Epithelial cell of esophagus (primary cell): Measurements from ENCODE around the gene TMEM270.

Source experiments
- DNase-seq: peaks from one replicate; pipeline ENCODE4 v3.0.0; 2010; ENCODE audit warnings: low read depth
- H3K4me3 ChIP-seq: 2 replicates; pipeline ENCODE4 v1.5.1; 2011; ENCODE audit warnings: mild to moderate bottlenecking, low read length, control low read depth
- TF ChIP-seq, protein P1 (sequence below): IDR thresholded peaks from 2 replicates; pipeline ENCODE4 v1.5.1; 2011; ENCODE audit warnings: low read depth, mild to moderate bottlenecking, low read length, control low read depth, inconsistent platforms; ENCODE audit not compliant: insufficient read depth; ENCODE audit errors: missing control alignments

TMEM270 gene

DNA sequence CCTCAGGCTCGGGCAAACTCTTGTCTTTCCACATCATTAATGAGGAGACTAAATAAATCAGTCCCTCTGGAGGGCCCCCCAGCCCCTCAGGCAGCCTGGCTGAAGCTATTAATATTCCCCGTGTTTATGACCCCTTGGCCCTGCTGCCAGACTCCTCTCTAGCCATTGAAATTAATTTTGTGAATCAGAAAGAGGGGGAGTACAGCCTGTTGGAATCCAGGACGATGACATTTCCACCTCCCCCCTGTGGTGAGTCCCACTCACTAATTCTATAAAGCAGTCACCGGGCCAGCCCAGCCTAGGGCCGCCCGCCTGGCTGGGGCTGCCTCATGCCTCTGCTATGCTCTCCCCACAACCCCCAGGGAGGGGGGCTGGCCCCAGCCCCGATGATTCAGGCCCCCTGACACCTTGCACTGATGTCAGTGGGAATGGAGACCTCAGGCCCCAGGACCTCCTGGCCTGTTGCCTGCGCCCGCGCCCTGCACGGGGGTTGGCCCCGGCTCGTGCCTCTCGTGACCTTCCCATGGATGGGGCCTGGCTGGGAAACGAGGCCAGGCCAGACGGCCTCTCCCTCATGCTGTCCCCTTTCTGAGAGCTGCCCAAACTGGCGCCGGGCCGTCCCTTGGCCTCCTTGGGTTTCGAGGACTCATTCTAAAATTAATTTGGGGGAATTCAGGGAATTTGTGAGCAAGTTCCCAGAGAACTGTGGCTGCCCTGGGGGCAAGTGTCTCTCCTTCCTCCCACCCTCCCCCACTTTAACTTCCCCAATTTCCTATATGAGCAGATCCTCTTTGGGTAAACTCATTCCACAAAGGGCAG, 34.0 kb downstream of the TMEM270 start:
- DNase-seq = peak; percentile 29
- TF ChIP-seq, protein P1, sequence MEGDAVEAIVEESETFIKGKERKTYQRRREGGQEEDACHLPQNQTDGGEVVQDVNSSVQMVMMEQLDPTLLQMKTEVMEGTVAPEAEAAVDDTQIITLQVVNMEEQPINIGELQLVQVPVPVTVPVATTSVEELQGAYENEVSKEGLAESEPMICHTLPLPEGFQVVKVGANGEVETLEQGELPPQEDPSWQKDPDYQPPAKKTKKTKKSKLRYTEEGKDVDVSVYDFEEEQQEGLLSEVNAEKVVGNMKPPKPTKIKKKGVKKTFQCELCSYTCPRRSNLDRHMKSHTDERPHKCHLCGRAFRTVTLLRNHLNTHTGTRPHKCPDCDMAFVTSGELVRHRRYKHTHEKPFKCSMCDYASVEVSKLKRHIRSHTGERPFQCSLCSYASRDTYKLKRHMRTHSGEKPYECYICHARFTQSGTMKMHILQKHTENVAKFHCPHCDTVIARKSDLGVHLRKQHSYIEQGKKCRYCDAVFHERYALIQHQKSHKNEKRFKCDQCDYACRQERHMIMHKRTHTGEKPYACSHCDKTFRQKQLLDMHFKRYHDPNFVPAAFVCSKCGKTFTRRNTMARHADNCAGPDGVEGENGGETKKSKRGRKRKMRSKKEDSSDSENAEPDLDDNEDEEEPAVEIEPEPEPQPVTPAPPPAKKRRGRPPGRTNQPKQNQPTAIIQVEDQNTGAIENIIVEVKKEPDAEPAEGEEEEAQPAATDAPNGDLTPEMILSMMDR = no peak

DNA sequence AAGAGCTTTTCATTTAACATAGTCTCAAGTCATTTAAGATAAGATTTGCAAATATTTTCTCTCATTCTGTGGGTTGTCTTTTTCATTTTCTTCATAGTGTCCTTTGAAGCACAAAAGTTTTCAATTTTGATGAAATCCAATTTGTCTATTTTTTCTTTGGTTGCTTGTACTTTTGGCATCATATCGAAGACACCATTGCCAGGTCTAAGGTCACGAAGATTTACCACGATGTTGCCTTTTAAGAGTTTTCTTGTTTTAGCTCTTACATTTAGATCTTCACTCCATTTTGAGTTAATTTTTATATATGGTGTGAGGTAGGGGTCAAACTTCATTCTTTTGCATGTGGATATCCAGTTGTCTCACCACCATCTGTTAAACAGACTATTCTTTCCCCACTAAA, 34.7 kb downstream of the TMEM270 start:
- DNase-seq = no peak
- no peak overlapping the region for H3K4me3 ChIP-seq
- TF ChIP-seq, protein P1 = no peak

More for the DNA sequence above, 34.0 kb downstream of the TMEM270 start:
- no peak overlapping the region for H3K4me3 ChIP-seq

DNA sequence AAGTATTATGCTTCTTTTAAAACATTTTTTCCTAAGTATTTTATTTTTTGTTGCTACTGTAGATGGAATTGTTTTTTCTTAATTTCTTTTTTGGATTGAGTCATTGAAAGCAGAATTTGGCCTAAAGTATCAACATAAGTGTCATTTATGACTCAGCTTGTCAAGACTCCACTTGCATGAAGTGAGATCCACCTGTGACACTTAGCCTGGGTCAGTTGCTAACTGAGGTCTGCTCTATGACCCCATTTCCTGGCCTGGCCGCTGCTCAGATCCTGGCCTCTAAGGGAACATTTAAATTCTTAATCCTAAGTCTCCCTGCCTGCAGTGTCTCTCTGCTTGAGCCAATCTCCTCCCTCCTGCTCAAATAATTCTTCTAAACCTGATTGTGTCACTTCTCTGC, 35.5 kb downstream of the TMEM270 start:
- DNase-seq = peak; percentile 45
- no peak overlapping the region for H3K4me3 ChIP-seq
- TF ChIP-seq, protein P1 = no peak

DNA sequence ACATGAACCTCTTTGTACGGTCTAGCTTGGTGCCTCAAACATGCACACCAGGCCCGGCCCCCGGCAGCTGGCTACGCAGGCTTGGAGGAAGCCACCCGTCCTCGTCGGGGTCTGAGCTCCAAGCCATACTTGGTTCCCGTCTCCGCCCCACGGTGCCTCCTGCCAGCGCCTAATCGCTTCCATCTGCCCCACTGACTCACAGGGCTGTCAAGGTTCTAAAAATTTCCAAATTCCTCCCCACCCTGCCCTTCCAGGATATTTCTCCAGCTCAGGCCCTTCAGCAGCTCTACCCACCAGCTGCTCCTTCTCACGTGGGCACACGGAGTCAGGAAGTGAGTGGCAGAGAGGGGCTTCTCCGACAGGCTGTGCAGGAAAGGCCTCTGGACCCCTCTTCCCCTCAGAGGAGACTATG, 38.8 kb downstream of the TMEM270 start:
- DNase-seq = no peak
- H3K4me3 ChIP-seq = no peak overlapping the region
- TF ChIP-seq, protein P1 = no peak

DNA sequence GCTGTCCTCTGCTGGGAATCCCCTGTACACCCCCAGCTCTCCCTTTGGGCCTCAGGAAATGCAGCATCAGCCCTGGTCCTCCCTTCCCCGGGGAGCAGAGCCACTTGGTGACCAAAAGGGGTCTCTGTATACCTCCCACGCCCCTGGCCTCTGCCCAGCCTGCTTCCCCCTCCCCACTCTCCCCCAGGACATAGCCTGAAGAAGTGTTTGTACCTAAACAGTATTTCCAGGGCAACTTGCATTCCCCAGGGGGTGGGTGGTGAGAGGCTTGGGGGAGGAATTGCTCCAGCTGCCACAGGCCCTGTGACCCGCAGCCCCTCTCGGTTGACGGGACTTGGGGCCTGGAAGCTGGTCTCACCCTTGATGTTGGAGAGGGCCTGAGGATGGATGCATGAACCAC, 39.3 kb downstream of the TMEM270 start:
- TF ChIP-seq, protein P1 = no peak
- H3K4me3 ChIP-seq = no peak overlapping the region
- no peak for DNase-seq

DNA sequence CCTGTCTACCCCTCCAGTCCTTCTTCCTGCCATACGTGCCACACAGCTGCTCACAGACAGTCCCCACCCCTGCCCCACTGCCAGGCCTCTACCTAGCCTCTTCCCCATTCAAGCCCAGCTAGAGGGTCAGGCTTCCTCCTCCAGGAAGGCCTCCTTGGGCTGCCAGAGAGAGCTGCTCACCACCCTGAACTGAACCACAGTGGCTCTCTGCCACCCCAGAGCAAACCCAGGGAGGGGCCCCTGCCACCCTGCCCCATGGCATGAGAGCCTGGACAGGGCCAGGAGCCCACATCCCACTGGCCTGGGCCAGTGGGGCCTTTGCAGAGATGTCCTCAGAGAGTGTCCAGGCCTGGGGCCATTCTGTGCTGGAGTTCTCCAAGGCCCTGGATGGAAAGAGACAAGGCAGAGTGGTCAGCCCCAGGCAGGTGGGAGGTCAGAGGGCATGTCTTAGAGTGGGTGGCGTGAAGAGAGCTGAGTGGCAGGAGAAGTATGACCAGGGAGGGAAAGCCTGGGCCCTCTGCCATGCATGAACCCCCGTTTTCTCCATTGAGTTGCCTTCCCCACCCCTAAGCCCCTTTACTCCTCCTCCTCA, 40.4 kb downstream of the TMEM270 start:
- TF ChIP-seq, protein P1 = no peak
- no peak for DNase-seq
- no peak overlapping the region for H3K4me3 ChIP-seq
